ENCODE measurements around the gene NEURL1B.
"Not testable (repeated sequence)": the region's sequence is repeated elsewhere in the genome, so short reads cannot be mapped to it uniquely, and the experiment has no call there.

Gene NEURL1B

GRCh38 chr5:172657524-172658233 is 16.6 kb downstream of the NEURL1B start:
- DNase-seq (ENCODE audit: low spot score) = not testable (repeated sequence)

GRCh38 chr5:172658391-172658790 is 17.3 kb downstream of the NEURL1B start:
- no peak for DNase-seq (ENCODE audit: low spot score)

GRCh38 chr5:172658961-172659501 is 18.0 kb downstream of the NEURL1B start:
- DNase-seq (ENCODE audit: low spot score) = no peak

GRCh38 chr5:172659570-172659908 is 18.5 kb downstream of the NEURL1B start:
- DNase-seq (ENCODE audit: low spot score) = no peak

- peak; percentile 89 for DNase-seq (ENCODE audit: low spot score)
Observed at GRCh38 chr5:172659909-172660628, 19.0 kb downstream of the NEURL1B start.

- no peak for DNase-seq (ENCODE audit: low spot score)
Observed at GRCh38 chr5:172660974-172661373, 19.9 kb downstream of the NEURL1B start.

- no peak for DNase-seq (ENCODE audit: low spot score)
Observed at GRCh38 chr5:172661526-172661925, 20.5 kb downstream of the NEURL1B start.

GRCh38 chr5:172662596-172662995 is 21.5 kb downstream of the NEURL1B start:
- no peak for DNase-seq (ENCODE audit: low spot score)

- no peak for DNase-seq (ENCODE audit: low spot score)
Observed at GRCh38 chr5:172664018-172664417, 23.0 kb downstream of the NEURL1B start.

- no peak for DNase-seq (ENCODE audit: low spot score)
Observed at GRCh38 chr5:172664681-172665541, 23.8 kb downstream of the NEURL1B start.

- DNase-seq (ENCODE audit: low spot score) = no peak
Observed at GRCh38 chr5:172666251-172666650, 25.2 kb downstream of the NEURL1B start.

- no peak for DNase-seq (ENCODE audit: low spot score)
Observed at GRCh38 chr5:172667786-172668593, 26.9 kb downstream of the NEURL1B start.

- DNase-seq (ENCODE audit: low spot score) = no peak
Observed at GRCh38 chr5:172668594-172669071, 27.6 kb downstream of the NEURL1B start.

- DNase-seq (ENCODE audit: low spot score) = no peak
Observed at GRCh38 chr5:172669386-172670004, 28.4 kb downstream of the NEURL1B start.

GRCh38 chr5:172670005-172670402 is 28.9 kb downstream of the NEURL1B start:
- DNase-seq (ENCODE audit: low spot score) = no peak

- no peak for DNase-seq (ENCODE audit: low spot score)
Observed at GRCh38 chr5:172670444-172670843, 29.4 kb downstream of the NEURL1B start.

- DNase-seq (ENCODE audit: low spot score) = no peak
Observed at GRCh38 chr5:172671091-172671490, 30.0 kb downstream of the NEURL1B start.

GRCh38 chr5:172672681-172673080 is 31.6 kb downstream of the NEURL1B start:
- no peak for DNase-seq (ENCODE audit: low spot score)

GRCh38 chr5:172674155-172674554 is 33.1 kb downstream of the NEURL1B start:
- DNase-seq (ENCODE audit: low spot score) = no peak

- DNase-seq (ENCODE audit: low spot score) = no peak
Observed at GRCh38 chr5:172676914-172677475, 35.9 kb downstream of the NEURL1B start.

All from pons (tissue), 1 donor.